Left cardiac atrium (tissue), 4 donors: ENCODE measurements around the gene RAB2B. TPM values are rescaled to one million over a fixed set of nuclear protein-coding genes. Genes with fewer than 3 reads are reported as not detected.

ENCODE experiments used
- ATAC-seq, 2 donors: fragments of 200-7000 bp; cut with Tn5 transposase; one replicate each; pipeline ENCODE4 v1.9.1; 2020; ENCODE audit warnings: mild to moderate bottlenecking in 2 of 2, moderate library complexity in 2 of 2
- DNase-seq: peaks from one replicate; pipeline ENCODE4 v3.0.0-alpha.2; 2020
- intact Hi-C, 2 donors: fragments of 100-400 bp; cut with DNase I; formaldehyde crosslinking; loops; one replicate each; pipeline versions ENCODE4 v1.14.1 to v1.15.1; 2022 to 2023
- total RNA-seq, 2 donors: library from RNA; stranded (reverse); fragmentation: NEBNext Ultra II Directional; extraction: Animal tissue kit (Norgen Biotek cat#: 25700); gene quantifications; one replicate each; pipeline ENCODE4 v1.2.1, GENCODE V29; 2021
- donor health status: DM: no; HTN: yes; CAD: no.
- donor health status: DM: no; HTN: yes; CAD: no; lungs with severe emphysema.
- donor health status: DM: yes; HTN: yes; CAD: no.
- donor health status: Dilated cardiomyopathy.

The RAB2B gene
- total RNA-seq, 2 donors from 2014 or later: 19.1 to 19.7 TPM

DNA sequence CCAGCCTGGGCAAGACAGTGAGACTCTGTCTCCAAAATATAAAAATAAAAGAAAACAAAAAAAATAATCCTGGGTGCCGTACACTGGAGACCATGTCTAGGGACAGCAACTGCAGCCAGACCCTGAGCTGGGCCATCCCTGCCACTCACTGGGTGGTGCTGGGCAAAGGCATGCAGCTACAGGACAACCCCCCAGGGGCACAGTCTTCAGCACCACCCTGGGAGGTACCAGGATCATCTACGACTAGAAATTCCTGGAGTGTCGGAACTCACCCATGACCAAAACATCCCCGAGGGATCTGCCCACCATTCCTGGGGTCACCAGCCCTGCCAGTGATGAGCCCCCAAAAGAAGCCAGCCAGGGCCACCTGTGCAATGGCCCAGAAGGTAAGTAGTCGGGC, 57.2 kb downstream of the RAB2B start:
- DNase-seq (no peak), ATAC-seq (no peak)
- intact Hi-C loops: loop anchor here in 1 of 2 donors (10.0 kb wide), 1 partner anchor 55 kb away; no protein-coding TSS in a partner anchor

DNA sequence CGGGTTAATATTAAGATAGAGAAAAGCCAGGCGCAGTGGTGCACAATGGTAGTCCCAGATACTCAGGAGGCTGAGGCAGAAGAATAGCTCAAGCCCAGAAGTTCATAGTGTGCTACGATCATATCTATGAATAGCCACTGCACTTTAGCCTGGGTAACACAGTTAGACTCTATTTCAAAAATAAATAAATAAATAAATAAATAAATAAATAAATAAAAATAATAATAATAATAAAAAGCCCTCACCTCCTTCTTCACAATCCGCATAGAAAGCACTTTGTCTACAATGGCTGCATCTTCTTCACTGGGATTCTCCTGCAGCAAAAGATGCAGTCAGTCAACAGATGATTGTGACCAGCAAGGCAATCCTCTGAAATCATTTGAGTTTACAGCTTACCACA, 61.4 kb downstream of the RAB2B start:
- DNase-seq (no peak), ATAC-seq (no peak)
- intact Hi-C loops: loop anchor here in 1 of 2 donors (10.0 kb wide), 1 partner anchor 51 kb away; no protein-coding TSS in a partner anchor

DNA sequence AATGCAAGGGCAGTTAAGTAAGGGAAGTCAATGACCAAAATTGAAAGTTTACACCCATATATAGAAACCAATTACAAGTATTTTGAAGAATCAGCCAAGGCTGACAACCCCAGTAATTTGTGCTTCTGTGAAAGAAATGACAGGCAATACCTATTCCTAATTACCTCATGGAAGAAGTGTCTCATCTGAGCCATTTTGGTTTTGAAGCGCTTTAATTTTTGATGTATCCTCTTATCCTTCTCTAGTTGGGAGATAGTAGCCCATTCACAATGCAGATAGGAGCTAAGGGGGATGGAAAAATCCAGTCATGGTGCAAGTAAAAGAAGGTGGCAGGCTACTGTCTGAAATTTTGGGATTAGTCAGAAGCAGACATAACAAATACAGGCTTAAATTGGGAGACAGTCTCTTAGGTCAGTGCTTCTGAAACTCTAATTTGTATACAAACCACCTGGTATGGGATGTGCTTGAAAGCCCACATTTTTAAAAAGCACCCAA, 62.6 kb downstream of the RAB2B start:
- ATAC-seq: no peak
- no peak for DNase-seq

More for the DNA sequence above, 62.6 kb downstream of the RAB2B start:
- intact Hi-C loops: loop anchor here in 1 of 2 donors (10.0 kb wide), 1 partner anchor 49 kb away; no protein-coding TSS in a partner anchor

Other genes starting within 250 kb of the RAB2B start
- 100 to 1,000 TPM; 254 TPM for gene HNRNPC, start 207.5 kb downstream of the RAB2B start, total RNA-seq
- under 1 TPM; 0.26 to 0.38 TPM for gene RPGRIP1, start 196.9 kb downstream of the RAB2B start, total RNA-seq
- gene SUPT16H, start 92.9 kb downstream of the RAB2B start, total RNA-seq: 10 to 100 TPM; 31.2 to 39.7 TPM
- 10 to 100 TPM; 36.5 to 38.8 TPM for gene CHD8, start 20.8 kb downstream of the RAB2B start, total RNA-seq
- 10 to 100 TPM; 63.8 to 65.1 TPM for gene TOX4, start 236 bp upstream of the RAB2B start, total RNA-seq
- gene METTL3, start 34.4 kb upstream of the RAB2B start, total RNA-seq: 10 to 100 TPM; 25.1 to 26.8 TPM
- gene SALL2, start 49.4 kb upstream of the RAB2B start, total RNA-seq: 1 to 10 TPM; 3.3 to 5.9 TPM
- gene OR10G3, start 103.1 kb upstream of the RAB2B start, total RNA-seq: not detected
- not detected for gene OR10G2, start 158.0 kb upstream of the RAB2B start, total RNA-seq
- gene OR4E2, start 176.9 kb upstream of the RAB2B start, total RNA-seq: not detected
- not detected for gene OR4E1, start 196.9 kb upstream of the RAB2B start, total RNA-seq